ENCODE results near the gene PRRC1. TPM values are rescaled to one million over a fixed set of nuclear protein-coding genes. Genes with fewer than 3 reads are reported as not detected.

PRRC1 gene
- total RNA-seq, 1 experiment from 2014 or later = 77.9 TPM

DNA sequence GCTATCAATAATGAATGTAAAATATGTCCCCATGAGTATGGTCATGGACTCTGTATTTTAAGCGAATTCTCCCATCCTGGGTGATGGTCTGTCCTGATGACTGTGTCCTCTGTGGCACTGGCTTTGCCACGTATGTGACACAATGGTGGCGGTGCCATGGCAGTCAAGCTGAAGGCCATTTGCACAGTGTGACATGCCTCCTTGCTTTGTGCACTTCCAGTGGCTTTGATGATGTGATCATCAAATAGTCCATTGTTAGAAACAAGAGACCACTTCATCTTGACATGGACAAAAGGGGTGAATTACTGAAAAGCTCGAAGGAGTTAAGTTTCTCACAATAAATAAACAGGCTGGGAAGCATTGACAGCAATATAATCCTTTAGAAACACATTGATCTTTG lies 31.0 kb upstream of the PRRC1 start (continued):
- no peak for TF ChIP-seq RELA (CRISPR knock-in tag; IDR thresholded peaks at IDR 0.05; ENCODE audit: borderline replicate concordance)
- TF ChIP-seq, protein P1, sequence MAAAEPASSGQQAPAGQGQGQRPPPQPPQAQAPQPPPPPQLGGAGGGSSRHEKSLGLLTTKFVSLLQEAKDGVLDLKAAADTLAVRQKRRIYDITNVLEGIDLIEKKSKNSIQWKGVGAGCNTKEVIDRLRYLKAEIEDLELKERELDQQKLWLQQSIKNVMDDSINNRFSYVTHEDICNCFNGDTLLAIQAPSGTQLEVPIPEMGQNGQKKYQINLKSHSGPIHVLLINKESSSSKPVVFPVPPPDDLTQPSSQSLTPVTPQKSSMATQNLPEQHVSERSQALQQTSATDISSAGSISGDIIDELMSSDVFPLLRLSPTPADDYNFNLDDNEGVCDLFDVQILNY (CRISPR knock-in tag; IDR thresholded peaks at IDR 0.05) = no peak
- TF ChIP-seq, protein P2, sequence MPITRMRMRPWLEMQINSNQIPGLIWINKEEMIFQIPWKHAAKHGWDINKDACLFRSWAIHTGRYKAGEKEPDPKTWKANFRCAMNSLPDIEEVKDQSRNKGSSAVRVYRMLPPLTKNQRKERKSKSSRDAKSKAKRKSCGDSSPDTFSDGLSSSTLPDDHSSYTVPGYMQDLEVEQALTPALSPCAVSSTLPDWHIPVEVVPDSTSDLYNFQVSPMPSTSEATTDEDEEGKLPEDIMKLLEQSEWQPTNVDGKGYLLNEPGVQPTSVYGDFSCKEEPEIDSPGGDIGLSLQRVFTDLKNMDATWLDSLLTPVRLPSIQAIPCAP (CRISPR knock-in tag; IDR thresholded peaks at IDR 0.05) = no peak
- TF ChIP-seq, protein P3, sequence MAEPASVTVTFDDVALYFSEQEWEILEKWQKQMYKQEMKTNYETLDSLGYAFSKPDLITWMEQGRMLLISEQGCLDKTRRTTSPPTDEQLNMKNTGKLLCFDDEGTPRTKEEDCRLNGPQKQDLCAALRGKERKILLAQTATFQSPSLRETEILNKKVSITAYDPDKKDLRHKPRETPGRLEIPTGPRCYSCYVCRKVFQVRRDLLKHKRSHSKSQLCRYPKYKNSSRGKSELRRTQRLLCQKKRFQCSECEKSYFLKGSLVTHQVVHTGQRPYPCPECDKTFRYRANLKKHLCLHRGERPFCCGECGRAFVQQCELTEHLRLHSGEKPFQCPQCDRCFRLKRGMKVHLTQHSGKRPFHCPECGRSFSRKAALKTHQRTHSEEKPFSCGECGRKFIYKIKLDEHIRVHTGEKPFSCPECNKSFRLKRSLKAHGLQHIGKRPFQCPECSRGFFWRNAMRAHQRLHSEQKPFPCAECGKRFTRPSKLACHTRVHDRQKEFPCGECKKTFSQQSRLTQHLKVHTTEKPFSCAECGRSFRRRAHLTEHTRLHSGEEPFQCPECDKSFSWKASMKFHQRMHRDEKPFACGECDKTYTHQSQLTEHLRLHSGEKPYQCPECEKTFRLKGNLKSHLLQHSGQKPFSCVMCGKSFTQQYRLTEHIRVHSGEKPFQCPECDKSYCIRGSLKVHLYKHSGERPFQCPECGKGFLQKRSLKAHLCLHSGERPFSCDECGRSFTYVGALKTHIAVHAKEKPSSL (CRISPR knock-in tag; conservative IDR thresholded peaks at IDR 0.05) = no peak

DNA sequence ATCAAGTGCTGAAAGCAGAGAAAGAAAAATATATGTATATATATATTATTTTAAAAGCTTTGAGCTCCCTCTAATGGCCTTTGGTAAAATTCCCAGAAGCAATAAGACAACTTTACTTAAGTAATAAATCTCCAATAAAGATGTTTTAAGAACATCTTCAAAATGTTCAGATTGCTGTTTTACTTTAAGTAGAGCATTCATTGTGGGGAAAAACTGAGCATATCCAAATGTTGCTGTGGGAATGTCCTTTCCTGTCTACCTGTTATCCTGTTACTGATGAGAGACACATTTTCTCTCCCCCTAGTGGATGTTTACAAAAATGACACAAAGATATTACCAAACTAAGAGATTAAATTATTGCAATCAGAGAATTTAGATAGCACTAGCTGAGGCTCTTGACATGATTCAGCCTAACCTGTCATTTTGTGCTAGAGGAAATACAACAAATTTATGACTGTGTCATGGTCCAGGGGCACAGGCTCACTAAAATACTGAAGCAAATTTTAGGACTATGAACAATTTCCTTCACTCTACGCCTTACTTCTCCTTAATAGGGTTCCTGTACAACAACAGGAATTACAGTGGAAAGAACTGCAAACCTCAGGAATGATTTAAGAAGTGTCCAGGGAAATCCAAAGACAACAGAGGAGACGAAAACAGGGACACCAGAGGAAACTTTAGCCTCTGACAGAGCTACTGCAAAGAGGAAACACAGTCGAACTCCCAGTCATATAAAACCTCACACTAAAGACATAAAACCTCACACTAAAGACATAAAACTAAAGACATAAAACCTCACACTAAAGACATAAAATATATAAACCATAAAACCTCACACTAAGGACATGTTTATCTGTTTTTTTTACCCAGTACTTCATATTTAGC lies 24.3 kb upstream of the PRRC1 start:
- ChIA-PET CTCF (interaction anchor here (0.5 to 3.9 kb wide), 45 partner anchors 8 to 1416 kb away, joined by 3 to 25 read pairs (median 4); partner anchors contain the start of gene MEGF10), POLR2A (no interaction called here)
- peaks cover 5% of the 10 kb centered on the region; the same call in 1 of the 2 replicates for H3K27me3 Mint-ChIP-seq (ENCODE audit: low read depth)
- DNase-seq (ENCODE audit: low spot score) (no peak), ATAC-seq (peak; percentile 38)
- H3K4me1 Mint-ChIP-seq = no peaks in the 10 kb centered on the region
- no peak overlapping the region for H3K27ac Mint-ChIP-seq
- H3K4me3 Mint-ChIP-seq = no peak overlapping the region
- TF ChIP-seq MYBL2 (CRISPR knock-in tag; IDR thresholded peaks at IDR 0.05) (no peak), ZNF671 (CRISPR knock-in tag; IDR thresholded peaks at IDR 0.05) (no peak)
- TF ChIP-seq, protein P4, sequence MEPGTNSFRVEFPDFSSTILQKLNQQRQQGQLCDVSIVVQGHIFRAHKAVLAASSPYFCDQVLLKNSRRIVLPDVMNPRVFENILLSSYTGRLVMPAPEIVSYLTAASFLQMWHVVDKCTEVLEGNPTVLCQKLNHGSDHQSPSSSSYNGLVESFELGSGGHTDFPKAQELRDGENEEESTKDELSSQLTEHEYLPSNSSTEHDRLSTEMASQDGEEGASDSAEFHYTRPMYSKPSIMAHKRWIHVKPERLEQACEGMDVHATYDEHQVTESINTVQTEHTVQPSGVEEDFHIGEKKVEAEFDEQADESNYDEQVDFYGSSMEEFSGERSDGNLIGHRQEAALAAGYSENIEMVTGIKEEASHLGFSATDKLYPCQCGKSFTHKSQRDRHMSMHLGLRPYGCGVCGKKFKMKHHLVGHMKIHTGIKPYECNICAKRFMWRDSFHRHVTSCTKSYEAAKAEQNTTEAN (CRISPR knock-in tag; IDR thresholded peaks at IDR 0.05) = no peak
- TF ChIP-seq, protein P5, sequence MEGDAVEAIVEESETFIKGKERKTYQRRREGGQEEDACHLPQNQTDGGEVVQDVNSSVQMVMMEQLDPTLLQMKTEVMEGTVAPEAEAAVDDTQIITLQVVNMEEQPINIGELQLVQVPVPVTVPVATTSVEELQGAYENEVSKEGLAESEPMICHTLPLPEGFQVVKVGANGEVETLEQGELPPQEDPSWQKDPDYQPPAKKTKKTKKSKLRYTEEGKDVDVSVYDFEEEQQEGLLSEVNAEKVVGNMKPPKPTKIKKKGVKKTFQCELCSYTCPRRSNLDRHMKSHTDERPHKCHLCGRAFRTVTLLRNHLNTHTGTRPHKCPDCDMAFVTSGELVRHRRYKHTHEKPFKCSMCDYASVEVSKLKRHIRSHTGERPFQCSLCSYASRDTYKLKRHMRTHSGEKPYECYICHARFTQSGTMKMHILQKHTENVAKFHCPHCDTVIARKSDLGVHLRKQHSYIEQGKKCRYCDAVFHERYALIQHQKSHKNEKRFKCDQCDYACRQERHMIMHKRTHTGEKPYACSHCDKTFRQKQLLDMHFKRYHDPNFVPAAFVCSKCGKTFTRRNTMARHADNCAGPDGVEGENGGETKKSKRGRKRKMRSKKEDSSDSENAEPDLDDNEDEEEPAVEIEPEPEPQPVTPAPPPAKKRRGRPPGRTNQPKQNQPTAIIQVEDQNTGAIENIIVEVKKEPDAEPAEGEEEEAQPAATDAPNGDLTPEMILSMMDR (IDR thresholded peaks at IDR 0.05) = peak; percentile 60
- H3K9me3 Mint-ChIP-seq = peaks cover 13% of the 10 kb centered on the region
- H3K36me3 Mint-ChIP-seq = peaks cover 12% of the 10 kb centered on the region

DNA sequence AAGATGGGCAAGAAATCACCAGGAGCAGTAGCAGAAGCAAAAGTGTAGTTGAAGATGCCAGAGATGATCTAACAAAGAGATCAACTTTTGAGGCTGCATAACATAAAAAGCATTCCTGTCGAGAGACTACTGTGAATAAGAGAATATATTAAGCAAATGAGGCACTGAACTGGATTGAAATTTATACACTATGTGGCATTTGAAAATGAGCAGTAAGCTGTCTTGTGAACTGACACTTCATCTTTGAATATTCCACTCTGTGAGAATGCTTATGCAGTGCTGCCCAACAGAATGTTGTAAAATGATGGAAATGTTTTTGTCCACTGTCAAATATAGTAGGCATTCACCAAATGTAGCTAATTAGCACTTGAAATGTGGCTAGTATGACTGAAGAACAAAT lies 18.9 kb upstream of the PRRC1 start:
- no peak overlapping the region for H3K27ac Mint-ChIP-seq
- no peaks in the 10 kb centered on the region for H3K4me1 Mint-ChIP-seq
- H3K36me3 Mint-ChIP-seq = no peaks in the 10 kb centered on the region
- ATAC-seq (no peak), DNase-seq (ENCODE audit: low spot score) (no peak)
- no peak overlapping the region for H3K4me3 Mint-ChIP-seq
- POLR2A ChIA-PET = no interaction called here
- no peaks in the 10 kb centered on the region for H3K27me3 Mint-ChIP-seq (ENCODE audit: low read depth)
- TF ChIP-seq NR1H2 (CRISPR knock-in tag; IDR thresholded peaks at IDR 0.05) (no peak), TP53 (CRISPR knock-in tag; IDR thresholded peaks at IDR 0.05) (no peak), MYBL2 (CRISPR knock-in tag; IDR thresholded peaks at IDR 0.05) (no peak), GTF2I (CRISPR knock-in tag; conservative IDR thresholded peaks at IDR 0.05) (no peak)
- TF ChIP-seq, protein P6, sequence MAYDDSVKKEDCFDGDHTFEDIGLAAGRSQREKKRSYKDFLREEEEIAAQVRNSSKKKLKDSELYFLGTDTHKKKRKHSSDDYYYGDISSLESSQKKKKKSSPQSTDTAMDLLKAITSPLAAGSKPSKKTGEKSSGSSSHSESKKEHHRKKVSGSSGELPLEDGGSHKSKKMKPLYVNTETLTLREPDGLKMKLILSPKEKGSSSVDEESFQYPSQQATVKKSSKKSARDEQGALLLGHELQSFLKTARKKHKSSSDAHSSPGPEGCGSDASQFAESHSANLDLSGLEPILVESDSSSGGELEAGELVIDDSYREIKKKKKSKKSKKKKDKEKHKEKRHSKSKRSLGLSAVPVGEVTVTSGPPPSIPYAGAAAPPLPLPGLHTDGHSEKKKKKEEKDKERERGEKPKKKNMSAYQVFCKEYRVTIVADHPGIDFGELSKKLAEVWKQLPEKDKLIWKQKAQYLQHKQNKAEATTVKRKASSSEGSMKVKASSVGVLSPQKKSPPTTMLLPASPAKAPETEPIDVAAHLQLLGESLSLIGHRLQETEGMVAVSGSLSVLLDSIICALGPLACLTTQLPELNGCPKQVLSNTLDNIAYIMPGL (CRISPR knock-in tag; IDR thresholded peaks at IDR 0.05) = no peak
- TF ChIP-seq, protein P7, sequence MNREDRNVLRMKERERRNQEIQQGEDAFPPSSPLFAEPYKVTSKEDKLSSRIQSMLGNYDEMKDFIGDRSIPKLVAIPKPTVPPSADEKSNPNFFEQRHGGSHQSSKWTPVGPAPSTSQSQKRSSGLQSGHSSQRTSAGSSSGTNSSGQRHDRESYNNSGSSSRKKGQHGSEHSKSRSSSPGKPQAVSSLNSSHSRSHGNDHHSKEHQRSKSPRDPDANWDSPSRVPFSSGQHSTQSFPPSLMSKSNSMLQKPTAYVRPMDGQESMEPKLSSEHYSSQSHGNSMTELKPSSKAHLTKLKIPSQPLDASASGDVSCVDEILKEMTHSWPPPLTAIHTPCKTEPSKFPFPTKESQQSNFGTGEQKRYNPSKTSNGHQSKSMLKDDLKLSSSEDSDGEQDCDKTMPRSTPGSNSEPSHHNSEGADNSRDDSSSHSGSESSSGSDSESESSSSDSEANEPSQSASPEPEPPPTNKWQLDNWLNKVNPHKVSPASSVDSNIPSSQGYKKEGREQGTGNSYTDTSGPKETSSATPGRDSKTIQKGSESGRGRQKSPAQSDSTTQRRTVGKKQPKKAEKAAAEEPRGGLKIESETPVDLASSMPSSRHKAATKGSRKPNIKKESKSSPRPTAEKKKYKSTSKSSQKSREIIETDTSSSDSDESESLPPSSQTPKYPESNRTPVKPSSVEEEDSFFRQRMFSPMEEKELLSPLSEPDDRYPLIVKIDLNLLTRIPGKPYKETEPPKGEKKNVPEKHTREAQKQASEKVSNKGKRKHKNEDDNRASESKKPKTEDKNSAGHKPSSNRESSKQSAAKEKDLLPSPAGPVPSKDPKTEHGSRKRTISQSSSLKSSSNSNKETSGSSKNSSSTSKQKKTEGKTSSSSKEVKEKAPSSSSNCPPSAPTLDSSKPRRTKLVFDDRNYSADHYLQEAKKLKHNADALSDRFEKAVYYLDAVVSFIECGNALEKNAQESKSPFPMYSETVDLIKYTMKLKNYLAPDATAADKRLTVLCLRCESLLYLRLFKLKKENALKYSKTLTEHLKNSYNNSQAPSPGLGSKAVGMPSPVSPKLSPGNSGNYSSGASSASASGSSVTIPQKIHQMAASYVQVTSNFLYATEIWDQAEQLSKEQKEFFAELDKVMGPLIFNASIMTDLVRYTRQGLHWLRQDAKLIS (CRISPR knock-in tag; IDR thresholded peaks at IDR 0.05; ENCODE audit: borderline replicate concordance) = no peak
- H3K9me3 Mint-ChIP-seq = no peaks in the 10 kb centered on the region
- CTCF ChIA-PET = no interaction called here
